HG02571 (cell line): ENCODE measurements around the gene EPHA1.

Experiments used
- ATAC-seq: cut with Tn5 transposase; IDR thresholded peaks from one replicate; pipeline ENCODE4 v1.9.1; 2021; ENCODE audit warnings: mild to moderate bottlenecking, moderate library complexity; ENCODE audit not compliant: unreplicated experiment

EPHA1 gene

DNA sequence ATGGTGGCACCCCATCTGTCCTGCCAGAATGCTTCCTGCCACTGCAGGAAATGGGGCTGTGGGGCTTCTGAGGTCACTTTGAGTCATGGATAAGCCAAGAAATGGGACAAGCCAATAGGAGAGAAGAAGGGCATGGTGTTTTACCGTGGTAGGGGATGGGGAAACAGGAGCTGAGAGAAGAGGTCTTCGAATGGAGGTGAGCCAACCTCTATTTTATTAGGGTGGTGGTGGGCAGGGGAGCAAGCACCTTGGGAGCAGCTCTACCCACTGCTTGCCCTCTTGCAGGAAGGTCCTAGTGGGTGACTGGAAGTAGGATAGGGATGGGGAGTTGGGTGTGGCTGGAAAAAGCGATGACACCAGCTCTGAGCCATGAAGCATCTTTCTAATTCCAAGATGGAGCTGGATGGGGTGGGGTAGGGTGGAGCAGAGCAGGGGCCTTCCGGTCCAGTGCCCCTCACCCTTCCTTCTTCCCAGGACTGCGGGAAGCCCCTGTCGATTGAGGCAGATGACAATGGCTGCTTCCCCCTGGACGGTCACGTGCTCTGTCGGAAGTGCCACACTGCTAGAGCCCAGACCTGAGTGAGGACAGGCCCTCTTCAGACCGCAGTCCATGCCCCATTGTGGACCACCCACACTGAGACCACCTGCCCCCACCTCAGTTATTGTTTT lies 18.4 kb downstream of the EPHA1 start:
- ATAC-seq: no peak

DNA sequence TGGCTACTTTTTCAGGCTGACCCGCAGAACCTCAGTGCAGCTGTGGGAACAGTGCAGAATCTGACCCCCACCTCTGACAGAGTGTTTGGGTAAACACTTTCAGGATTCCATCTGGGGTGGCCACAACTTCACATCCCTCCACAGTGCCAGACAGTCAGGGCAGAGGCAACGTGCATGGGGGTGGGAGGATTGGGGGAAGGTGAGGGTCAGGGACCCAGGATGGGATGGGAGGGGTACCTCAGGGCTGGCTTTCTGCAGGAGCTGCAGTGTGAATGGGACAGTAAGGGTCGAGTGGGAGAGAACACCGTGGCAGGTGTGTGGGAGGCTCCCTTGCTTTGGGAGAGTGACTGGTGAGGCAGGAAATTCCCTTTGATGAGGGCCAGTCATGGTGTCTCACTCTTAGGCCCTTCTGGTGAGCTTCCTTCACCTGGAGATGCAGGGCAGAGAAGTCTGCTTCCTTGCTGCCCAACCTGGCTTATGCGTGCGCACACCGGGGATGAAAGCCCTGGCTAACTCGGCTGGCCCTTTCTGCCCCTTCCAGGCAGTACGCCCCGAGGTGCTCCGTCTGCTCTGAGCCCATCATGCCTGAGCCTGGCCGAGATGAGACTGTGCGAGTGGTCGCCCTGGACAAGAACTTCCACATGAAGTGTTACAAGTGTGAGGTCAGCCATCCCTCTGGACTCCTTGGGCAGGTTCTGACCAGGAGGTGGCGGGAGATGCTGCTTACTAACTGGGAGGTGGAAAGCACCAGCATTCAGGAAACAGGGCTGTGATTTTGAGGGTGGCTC lies 19.1 kb downstream of the EPHA1 start:
- no peak for ATAC-seq

DNA sequence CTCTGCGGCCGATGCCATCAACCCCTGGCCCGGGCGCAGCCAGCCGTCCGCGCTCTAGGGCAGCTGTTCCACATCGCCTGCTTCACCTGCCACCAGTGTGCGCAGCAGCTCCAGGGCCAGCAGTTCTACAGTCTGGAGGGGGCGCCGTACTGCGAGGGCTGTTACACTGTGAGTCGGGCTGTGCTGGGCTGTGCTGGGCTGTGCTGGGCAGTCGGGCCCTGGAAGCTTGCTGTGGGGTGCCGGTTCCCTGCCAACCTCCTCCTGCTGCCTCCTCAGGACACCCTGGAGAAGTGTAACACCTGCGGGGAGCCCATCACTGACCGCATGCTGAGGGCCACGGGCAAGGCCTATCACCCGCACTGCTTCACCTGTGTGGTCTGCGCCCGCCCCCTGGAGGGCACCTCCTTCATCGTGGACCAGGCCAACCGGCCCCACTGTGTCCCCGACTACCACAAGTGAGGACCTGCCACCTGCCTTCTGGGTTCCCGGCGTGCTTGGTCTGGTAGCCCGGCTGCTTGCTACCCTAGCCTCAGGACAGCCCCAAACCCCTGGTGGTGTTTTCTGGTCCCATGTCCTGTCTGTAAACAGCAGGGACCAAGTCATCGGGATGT lies 20.1 kb downstream of the EPHA1 start:
- no peak for ATAC-seq

DNA sequence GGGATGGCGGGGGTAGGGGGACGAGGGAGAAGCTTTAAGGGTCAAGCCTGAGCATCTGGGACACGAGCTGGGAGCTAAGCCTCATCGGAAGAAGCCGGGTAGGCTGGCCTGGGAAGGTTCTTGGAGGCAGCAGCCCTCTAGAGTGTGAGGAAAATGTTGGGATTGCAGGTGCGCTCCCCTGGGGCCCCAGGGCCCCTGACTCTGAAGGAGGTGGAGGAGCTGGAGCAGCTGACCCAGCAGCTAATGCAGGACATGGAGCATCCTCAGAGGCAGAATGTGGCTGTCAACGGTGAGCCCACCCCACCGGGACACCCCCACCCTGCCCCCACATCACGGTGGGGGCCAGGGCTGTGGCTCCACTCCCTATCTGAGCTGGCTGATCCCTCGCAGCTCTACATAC lies 20.6 kb downstream of the EPHA1 start:
- no peak for ATAC-seq

DNA sequence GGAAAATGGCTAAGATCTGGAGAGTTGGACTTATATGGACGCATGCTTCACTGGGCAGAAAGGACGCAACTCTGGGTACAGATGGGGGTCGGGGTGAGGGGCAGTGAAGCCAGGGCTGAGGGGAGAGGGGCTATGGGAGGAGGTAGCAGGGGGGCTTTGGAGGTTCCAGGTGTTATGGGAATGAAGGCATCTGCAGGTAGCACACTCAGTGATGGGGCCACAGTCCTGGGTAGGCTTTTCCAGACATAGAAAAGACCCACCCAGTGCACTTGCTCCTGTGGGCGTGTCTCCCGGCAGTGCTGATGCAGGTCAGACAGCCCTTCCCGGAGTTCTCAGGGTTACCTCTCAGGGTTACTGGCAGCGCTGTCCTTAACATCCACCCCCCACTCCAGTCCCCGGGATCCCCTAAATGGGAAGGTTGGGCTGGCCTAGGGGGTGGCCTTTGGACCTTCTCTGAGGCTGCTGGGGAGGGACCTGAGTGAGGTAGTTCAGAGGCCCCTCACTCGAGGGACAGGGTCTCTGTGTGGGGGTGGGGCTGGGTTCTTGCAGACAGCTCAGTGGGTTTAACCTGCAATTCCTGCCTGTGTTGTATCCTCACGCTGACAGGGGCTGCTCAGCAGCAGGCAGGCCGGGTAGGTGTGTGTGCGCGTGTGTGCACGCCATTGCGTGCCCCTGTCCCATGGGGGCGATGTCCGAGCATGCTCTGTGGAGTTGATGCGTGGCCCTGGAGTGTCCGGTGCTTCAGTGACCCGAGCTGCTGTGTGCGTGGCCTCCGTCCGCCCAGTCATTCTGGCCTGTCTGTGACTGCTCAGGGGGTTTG lies 21.3 kb downstream of the EPHA1 start:
- no peak for ATAC-seq

DNA sequence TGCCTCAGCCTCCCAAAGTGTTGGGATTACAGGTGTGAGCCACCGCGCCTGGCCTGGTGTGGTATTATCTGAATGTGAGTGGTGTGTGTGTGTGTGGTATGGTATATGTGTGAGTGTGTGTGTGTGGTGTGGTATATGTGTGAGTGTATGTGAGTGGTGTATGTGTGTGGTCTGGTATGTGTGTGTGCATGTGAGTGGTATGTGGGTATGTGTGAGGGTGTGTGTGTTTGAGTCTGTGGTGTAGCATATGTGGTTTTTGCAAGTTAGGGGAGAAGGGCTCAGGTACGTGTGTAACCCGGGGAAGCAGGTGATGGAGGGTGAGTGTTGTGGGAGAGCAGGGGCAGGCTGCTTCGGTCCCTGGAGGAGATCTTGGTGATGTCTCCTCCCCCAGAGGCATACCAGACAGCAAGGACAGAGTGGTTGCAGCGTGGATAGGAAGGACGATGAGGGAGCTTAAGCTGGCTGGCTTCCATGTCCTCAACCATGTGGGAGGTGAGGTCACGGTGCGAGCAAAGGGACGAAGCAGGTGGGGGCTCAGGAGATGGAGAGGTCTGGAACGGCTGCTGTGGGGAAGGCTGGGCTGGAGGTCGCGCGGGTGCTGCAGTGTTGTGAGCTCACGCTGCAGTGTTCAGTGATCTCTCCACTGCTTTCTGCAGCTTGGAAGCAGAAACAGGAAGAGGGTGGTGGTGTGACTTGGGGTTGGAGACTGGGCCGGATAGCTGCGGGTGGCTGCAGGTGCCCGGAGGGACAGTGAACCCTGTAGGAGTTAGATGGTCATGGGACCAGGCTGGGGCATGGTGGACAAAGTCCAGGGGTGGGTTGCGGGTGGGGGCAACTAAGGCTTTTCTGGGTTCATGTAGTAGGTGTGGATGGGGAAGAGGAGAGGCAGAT lies 22.5 kb downstream of the EPHA1 start:
- ATAC-seq: no peak

DNA sequence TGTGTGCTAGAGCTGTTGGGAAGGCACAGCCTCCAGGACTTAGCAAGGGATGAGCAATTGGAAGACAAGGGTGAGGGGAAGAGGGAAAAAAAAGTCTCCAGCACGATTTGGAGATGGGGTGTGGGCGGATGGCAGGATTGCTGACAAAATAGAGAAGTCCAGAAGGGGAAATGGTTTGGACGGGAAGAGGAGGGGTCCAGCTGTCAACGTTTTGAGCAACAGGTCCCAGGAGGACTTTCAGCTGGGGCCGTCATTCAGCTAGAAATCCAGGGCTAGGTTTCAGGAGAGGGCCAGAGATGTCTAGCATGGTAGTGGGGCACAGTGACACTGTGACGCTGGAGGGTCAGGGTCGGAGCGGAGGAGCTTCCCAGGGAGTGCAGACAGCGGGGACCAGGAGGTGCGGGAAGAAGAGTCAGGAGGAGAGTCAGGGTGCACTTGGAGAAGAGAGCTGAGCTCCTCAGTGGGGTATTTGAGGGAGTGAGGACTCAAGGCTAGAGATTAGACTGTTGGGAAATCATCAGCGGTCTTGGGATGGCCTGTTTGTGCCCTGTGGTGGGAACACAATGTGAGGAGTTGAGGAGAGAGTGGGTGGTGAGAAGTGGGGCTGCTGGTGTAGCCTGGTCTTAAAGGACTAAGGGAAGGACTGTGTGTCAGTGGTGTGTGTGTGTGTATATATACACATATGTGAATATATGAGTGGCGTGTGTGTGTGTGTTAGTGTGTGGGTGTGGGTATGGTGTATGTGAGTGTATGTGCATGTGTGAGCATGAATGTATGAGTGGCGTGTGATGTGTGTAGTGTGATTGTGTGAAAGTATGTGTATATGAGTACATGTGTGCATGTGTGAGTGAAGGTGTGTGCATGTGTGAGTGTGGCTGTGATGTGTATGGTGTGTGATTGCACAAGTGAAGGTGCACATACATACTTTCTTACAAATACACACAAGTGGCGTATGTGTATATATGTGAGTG lies 23.7 kb downstream of the EPHA1 start:
- ATAC-seq: no peak

DNA sequence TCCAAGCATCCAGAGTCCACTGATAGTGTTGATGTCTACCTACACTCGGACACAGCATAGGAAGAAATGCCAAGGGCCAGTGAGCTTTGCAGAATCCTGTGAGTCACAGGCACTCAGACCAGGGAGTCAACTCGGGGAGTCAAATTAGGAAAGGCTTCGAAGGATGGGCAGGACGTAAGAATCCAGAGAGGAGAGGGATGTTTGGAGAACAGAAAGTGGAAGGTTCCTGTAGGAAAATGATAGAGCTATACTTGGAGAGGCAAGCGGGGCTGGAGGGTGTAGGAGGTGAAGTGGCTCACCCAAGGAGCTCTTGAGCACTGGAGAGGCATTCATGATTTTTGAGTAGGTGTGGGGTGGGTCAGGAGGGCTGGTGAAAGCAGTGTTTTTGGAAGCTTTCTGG lies 24.5 kb downstream of the EPHA1 start:
- ATAC-seq: no peak

DNA sequence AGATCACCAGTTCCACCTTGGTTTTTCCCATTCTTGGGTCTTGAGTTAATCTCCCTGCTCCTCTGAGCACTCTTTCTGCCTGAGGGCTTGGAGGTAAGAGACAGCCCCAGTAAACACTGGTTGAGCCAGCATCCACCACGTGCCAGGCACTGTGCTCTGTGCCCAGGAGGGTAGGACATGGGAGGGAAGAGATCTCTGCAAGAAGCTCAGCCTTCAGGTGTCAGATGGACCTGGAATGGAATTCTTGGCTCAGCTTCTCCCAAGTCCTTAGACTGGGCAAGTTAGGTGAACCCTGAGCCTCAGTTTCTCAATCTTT lies 25.1 kb downstream of the EPHA1 start:
- no peak for ATAC-seq

DNA sequence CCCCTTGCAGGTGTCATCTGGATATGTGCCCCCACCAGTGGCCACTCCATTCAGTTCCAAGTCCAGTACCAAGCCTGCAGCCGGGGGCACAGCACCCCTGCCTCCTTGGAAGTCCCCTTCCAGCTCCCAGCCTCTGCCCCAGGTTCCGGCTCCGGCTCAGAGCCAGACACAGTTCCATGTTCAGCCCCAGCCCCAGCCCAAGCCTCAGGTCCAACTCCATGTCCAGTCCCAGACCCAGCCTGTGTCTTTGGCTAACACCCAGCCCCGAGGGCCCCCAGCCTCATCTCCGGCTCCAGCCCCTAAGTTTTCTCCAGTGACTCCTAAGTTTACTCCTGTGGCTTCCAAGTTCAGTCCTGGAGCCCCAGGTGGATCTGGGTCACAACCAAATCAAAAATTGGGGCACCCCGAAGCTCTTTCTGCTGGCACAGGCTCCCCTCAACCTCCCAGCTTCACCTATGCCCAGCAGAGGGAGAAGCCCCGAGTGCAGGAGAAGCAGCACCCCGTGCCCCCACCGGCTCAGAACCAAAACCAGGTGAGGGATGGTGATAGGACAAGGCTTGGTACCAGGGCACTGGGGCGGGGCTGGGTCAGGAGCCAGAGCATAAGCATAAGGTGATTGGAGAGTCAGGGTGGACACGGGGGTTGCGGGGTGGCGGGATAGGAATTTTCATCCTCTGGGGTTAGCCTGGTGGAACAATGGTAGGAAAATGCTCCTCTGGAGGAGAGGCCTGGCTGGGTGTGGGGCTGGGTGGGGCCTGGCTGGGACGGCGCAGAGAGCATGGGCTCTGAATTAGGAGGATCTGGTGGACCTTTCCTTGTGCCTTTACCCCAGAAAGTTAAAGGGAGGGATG lies 25.6 kb downstream of the EPHA1 start:
- no peak for ATAC-seq

DNA sequence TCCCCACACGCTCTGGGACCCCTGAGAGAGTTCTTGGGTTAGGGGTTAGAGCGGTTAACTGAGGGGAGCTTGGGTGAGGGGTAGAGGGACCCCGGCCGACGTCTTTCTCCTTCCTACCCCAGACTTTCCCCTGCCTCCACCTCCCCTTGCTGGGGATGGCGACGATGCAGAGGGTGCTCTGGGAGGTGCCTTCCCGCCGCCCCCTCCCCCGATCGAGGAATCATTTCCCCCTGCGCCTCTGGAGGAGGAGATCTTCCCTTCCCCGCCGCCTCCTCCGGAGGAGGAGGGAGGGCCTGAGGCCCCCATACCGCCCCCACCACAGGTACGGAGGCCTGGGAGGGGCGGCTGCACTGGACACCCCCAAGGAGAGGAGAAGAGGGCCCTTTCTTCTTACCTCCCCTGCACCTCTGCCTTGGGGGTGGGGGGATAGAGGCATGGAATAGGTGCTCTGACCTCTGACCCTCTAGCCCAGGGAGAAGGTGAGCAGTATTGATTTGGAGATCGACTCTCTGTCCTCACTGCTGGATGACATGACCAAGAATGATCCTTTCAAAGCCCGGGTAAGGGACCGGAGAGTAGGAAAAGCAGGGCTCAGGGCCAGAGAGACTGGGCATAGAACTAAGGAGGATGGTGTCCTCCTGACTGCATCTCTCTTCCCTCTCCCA lies 26.4 kb downstream of the EPHA1 start:
- ATAC-seq: no peak

DNA sequence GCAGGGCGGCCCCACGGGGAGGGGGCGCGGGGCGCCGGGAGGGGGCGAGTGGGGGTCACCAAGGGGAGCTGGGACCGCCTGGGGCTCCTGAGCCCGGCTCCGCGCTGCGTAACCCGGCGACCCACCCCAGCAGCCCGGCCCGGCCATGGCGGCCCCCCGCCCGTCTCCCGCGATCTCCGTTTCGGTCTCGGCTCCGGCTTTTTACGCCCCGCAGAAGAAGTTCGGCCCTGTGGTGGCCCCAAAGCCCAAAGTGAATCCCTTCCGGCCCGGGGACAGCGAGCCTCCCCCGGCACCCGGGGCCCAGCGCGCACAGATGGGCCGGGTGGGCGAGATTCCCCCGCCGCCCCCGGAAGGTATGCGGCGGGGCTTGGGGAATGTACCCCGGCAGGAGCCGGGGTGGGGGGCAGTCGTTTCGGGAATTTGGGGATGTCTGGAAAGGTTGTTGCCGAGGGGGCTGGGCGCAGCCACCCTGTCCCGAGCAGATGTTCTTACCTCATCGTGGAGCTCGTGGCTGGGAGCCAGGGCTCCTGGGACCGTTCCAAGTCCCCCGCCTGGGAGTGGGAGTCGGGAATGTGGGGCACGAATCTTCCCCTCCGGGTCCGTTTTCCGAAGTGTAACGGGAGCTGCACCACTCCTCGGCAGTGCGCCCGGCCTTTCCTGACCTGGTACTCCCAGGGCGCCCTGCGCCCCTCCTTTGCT lies 27.1 kb downstream of the EPHA1 start:
- ATAC-seq: peak; percentile 9

DNA sequence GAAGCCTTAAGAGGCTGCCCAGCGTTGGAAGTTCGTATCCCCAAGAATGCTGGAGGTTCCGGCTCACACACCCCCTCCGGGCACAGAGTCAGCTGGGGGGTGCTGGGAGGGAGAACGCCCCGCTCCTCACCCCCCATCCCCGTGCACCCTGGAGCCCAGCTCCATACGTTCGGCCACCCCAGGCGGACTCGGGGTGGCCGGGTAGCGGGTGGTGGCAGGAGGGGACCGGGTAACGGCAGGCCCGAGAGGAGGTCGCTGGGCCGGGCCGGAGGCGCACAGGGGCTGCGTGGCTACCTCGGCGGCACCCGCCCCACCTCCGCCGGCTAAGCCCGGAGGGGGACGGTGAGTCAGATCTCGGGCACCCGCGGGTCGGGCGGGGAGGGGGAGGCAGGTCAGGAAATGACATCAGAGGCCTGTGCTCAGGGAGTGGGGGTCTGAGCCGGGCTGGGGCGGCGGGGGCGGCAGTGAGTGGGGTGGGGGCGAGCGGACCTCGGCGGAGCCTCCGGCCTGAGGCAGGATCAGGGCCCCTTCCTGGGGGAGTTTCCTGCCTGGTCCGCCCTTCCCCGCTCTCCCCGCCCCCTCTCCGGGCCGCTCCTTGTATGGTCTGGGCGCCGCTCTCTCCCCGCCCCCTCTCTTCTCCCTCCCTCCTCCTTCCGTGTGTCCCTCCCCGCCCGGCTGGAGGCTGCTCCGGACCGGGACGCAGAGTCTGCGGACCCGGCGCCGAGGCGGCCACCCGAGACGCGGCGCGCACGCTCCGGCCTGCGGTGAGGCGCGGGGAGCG lies 27.8 kb downstream of the EPHA1 start, which contains the start of gene ZYX:
Gene ZYX, plus strand, starts transcription at position 700 of the 781 bp plus-strand sequence. CDS start 227 bp downstream, outside the sequence.
- peak; percentile 75 for ATAC-seq

DNA sequence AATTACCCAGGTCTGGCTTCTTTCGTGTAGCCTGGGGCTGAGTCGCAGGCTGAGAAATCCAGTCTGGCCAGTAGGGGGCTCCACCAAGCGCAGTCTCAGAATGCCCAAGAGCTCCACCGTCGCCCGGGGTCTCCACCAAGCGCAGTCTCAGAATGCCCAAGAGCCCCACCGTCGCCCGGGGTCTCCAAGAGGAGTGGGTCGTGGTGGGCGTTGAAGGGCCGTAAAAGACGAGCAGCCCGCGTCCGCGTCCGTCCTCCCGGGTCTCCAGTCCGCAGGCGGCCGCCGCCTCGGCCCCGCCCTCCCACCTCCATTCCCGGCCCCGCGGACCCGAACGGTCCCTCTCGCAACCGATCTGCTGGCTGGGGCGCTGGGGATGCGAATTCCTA lies 28.4 kb downstream of the EPHA1 start:
- ATAC-seq: peak; percentile 64

DNA sequence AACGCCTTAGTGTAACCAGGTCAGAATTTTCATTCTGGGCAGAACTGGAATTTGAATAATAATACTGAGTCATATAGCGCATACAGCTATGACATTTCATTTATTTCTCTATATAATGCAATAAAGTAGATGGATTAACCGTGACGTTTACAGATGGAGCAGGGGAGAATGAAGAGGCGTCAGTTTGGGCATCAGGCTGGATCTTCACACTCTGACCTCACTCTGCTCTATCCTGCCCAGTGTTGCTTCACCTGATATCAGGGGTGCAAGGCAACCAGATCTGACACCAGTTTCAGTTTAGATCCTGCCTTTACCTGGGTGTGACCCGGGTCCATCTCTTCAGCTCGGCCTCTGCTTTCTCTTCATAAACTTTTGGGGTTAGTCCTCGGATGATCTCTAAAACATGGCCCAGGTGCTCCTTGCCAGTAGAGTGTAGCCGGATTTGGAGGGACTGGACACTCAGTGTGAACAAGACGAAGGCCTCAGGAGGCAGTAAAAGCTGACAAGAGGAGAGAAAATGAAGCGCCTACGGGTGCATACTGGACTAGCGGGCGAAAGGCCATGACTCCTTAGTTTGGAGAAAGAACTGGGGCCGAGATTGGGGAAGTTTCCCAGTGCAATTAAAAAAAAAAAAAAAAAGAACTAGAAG lies 28.9 kb downstream of the EPHA1 start:
- peak; percentile 1 for ATAC-seq

DNA sequence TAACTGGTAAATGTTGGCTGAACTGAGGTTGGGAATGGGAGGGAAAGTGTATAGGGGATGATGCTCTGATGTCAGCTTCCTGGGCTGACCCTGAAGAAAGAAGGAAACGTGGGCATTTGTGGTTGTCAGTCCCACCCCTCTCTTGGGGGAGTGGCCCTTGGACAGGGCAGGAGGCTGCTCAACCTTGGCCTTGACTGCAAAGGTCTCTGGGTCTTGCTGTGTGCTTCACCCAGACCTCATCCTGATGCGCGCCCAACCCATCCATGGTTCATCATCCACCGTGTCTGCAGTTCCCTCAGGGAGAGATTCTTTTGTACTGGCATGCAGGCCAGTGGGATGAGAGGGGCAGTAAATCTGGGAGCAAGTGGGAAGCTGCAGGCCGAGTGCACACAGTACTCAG lies 32.3 kb downstream of the EPHA1 start:
- ATAC-seq: no peak
